Measurements from ENCODE around the gene ANKRD2. TPM values are rescaled to one million over a fixed set of nuclear protein-coding genes. Genes with fewer than 3 reads are reported as not detected.

Gene ANKRD2, protein sequence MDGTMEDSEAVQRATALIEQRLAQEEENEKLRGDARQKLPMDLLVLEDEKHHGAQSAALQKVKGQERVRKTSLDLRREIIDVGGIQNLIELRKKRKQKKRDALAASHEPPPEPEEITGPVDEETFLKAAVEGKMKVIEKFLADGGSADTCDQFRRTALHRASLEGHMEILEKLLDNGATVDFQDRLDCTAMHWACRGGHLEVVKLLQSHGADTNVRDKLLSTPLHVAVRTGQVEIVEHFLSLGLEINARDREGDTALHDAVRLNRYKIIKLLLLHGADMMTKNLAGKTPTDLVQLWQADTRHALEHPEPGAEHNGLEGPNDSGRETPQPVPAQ
- 0.15 and 0.59 TPM in 2 replicates for total RNA-seq (ENCODE audit: low replicate concordance)

DNA sequence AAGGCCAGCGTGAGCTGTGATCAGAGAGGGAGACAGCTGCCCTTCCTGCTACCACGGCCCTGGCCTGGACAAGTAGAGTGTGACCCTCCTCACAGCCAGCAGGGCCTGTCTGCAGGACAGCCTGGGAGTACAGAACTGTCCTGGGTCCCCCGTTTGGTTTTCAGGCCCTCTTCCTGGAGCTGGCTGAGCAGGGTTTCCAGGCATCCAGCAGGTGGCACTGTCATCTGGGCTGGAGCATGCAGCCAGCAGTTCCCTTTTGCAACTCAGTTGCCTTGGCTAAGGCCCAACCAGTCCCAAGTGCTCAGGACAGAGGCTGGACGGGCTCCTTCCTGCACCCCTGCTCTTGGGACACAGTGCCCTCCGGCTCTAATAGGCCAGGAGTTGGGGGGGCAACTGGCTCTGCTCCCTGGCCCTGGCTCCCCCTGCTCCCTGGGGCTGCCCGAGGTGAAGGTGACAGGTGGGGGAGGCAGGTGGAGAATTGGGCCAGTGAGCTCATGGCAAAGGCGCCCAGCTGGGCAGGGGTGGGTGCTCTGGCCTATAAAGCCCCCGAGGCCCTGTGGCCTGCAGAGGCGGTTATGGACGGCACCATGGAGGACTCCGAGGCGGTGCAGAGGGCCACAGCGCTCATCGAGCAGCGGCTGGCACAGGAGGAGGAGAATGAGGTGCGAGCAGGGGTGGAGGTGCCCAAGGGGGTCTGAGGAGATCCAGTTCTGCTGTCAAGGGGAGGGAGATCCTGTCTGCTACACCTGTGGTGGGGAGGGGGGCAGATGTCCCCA, at the start of gene ANKRD2:
Gene ANKRD2, plus strand, starts transcription at position 566 of the 776 bp plus-strand sequence. Its CDS starts 10 bp downstream, at position 576.

GRCh38 chr10:97584060-97584797, 11.7 kb downstream of the ANKRD2 start, which contains the start of gene HOGA1:
HOGA1 (plus strand) TSS chr10:97584389; CDS start chr10:97584704, 315 bp downstream.

DNA sequence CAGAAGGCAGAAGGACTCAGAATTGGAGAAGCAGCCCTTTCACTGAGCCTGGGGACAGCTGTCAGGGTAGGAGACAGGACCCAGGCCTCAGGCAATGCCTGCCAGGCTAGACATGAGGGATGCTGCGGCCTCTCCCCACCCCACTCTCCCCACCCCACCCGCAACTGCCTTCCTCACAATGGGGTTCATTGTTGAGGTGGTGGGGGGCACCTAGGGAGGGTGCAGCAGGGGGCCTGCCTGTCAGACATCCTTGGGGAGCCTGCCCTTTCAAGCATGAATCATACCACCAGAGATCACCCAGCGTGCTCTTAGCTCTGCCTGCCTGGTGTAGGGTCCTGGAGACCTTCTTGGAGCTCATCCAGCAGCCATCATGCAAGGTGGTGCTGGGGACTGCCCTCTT, 16.9 kb downstream of the ANKRD2 start, which contains the start of gene C10orf62:
Gene C10orf62, plus strand, starts transcription at position 243 of the 400 bp plus-strand sequence. CDS start 177 bp downstream, outside the sequence.

DNA sequence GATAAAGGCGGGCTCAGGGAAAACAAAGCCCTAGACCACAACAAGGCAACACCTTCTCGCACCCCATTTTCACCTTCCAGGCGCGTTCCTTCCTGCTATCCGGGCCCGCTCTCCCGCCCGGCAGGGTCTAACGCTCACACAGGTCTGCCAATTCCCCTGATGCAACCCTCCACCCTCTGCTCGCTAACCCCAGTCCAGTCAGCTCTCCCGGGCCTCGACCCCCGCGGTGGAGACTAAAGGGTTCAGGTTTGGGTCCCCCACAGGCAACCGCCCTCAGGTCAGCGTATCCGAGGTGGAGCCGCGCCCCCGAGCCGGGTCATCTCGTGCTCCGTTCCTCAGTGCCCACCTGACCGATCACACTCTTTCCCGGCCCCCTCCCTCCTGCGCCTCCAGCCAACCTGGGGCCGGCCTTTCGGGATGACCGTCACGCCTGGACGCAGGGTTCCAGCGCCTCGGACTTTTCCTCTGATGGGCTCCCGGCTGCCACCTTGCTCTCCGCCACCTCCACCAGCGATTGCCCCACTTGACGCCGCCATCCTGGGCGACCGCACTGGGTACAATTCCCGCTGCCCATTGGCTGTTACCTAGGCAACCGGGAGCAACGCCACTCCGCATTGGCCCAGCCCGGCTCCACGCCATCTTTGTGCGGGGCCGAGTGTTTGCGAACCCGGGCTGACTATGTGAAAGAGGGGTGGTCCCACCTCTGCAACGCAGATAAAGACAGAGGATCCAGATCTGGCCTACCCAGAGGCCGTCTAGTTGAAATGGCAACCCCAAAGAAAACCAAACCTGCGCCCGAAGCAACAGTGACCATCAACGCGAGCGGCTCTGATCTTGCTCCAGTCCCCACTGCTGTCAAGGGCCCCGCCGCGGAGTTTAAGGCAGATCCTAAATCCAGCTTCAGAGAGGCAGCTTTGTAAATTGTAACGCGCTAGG, 60.6 kb downstream of the ANKRD2 start, which contains the start of gene MORN4:
Gene MORN4, minus strand, starts transcription at position 552 of the 936 bp plus-strand sequence. CDS start 13,847 bp downstream, outside the sequence.

Other genes with a start within 250 kb of the ANKRD2 start
- 2.7 and 3.0 TPM in 2 replicates for gene FRAT2, start 238.1 kb upstream of the ANKRD2 start, total RNA-seq (ENCODE audit: low replicate concordance)
- 11.0 and 12.5 TPM in 2 replicates for gene RRP12, start 171.4 kb upstream of the ANKRD2 start, total RNA-seq (ENCODE audit: low replicate concordance)
- gene PGAM1, start 146.6 kb upstream of the ANKRD2 start, total RNA-seq (ENCODE audit: low replicate concordance): 227 and 387 TPM in 2 replicates
- 19.8 and 34.3 TPM in 2 replicates for gene EXOSC1, start 126.8 kb upstream of the ANKRD2 start, total RNA-seq (ENCODE audit: low replicate concordance)
- gene ZDHHC16, start 126.6 kb upstream of the ANKRD2 start, total RNA-seq (ENCODE audit: low replicate concordance): 31.9 and 36.7 TPM in 2 replicates
- 36.6 and 49.8 TPM in 2 replicates for gene MMS19, start 74.4 kb upstream of the ANKRD2 start, total RNA-seq (ENCODE audit: low replicate concordance)
- gene UBTD1, start 73.9 kb upstream of the ANKRD2 start, total RNA-seq (ENCODE audit: low replicate concordance): 16.3 and 30.3 TPM in 2 replicates
- gene HOGA1, start 11.6 kb downstream of the ANKRD2 start, total RNA-seq (ENCODE audit: low replicate concordance): 0.75 and 0.94 TPM in 2 replicates
- 0.08 TPM in 1 of 2 replicates, not detected in the other for gene C10orf62, start 16.9 kb downstream of the ANKRD2 start, total RNA-seq (ENCODE audit: low replicate concordance)
- gene MORN4, start 60.7 kb downstream of the ANKRD2 start, total RNA-seq (ENCODE audit: low replicate concordance): 4.2 and 8.1 TPM in 2 replicates
- gene PI4K2A, start 67.9 kb downstream of the ANKRD2 start, total RNA-seq (ENCODE audit: low replicate concordance): 11.7 and 16.9 TPM in 2 replicates
- gene AVPI1, start 114.5 kb downstream of the ANKRD2 start, total RNA-seq (ENCODE audit: low replicate concordance): 8.6 and 21.1 TPM in 2 replicates
- 12.9 and 15.4 TPM in 2 replicates for gene MARVELD1, start 141.0 kb downstream of the ANKRD2 start, total RNA-seq (ENCODE audit: low replicate concordance)
- 15.2 and 16.6 TPM in 2 replicates for gene ZFYVE27, start 164.3 kb downstream of the ANKRD2 start, total RNA-seq (ENCODE audit: low replicate concordance)
- gene SFRP5, start 199.2 kb downstream of the ANKRD2 start, total RNA-seq (ENCODE audit: low replicate concordance): 0.12 and 3.9 TPM in 2 replicates